ENCODE results near the gene HOXA10.

DNA sequence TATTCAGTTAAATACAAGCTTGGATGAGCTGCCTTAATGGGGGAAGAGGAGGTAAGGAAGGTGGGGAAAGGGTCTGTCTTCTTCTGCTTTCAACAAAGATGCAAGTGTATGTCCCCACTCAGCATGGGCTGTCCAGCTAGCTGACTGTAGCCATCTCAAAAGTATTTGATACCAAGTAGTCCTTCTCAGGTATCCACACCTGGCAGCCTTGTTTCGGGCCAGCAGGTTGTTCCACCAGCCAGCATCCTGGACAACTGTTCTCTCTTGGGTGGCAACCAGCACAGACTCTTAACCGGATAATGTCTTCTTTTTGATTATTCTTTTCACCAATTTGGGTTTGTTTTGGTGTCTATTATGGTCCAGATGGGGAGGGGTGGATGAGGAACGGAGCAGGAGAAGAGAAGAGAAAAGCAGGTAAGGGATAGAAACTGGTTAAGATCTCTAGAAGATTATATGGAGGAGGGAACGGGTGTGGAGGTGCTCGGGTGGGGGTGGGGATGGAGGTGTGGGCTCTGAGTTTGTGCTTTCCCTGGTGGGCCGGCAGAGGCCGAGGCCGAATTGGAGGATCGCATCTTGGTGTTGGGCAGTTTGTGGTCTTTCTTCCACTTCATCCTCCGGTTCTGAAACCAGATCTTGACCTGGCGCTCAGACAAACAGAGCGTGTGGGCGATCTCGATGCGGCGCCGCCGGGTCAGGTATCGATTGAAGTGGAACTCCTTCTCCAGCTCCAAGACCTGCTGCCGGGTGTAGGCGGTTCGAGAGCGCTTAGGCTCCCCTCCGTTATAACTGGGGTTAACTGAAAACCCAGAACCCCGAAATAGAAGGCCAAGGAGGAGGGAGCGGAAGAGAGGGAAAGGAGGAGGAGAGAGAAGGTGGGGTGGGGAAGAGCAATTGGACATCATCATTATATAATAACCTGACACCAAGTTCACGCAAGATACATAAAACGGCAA lies 45.1 kb downstream of the HOXA10 start:
- TF ChIP-seq EZH2 (IDR thresholded peaks at IDR 0.05) (peak; percentile 8), POLR2AphosphoS5 (IDR thresholded peaks at IDR 0.05; ENCODE audit: borderline replicate concordance, low read depth, low read length) (no peak)

Measured in SK-N-MC (cell line).